Measurements from ENCODE around the gene PCDH19. TPM values are rescaled to one million over a fixed set of nuclear protein-coding genes. Genes with fewer than 3 reads are reported as not detected.
"Not testable (repeated sequence)": the region's sequence is repeated elsewhere in the genome, so short reads cannot be mapped to it uniquely, and the experiment has no call there.

The PCDH19 gene
- 1.9 TPM for total RNA-seq
- polyA plus RNA-seq (ENCODE audit: insufficient read depth in 1 of 8, insufficient read length in 8 of 8, low replicate concordance in 1 of 8) = 10 to 100 TPM in 1 of 8 donors, 1 to 10 TPM in 7; 2.7 to 10.0 (median 4.0) TPM
- long read RNA-seq, donor 1 = 0 reads
- long read RNA-seq, donor 2 = 0 reads
- long read RNA-seq, donor 3, full-length matches to known transcripts = 1 of 1 reads
- long read RNA-seq, donor 3, partial matches to known transcripts = 0 of 1 reads
- long read RNA-seq, donor 3, other reads (novel, unspliced or antisense) = 0 of 1 reads
- long read RNA-seq, donor 4 = 0 reads
- long read RNA-seq, donor 5 = 0 reads
- long read RNA-seq, donor 6, full-length matches to known transcripts = 1 of 1 reads
- long read RNA-seq, donor 6, partial matches to known transcripts = 0 of 1 reads
- long read RNA-seq, donor 6, other reads (novel, unspliced or antisense) = 0 of 1 reads
- long read RNA-seq, donor 7 = 0 reads
- long read RNA-seq, donor 8 = 0 reads
- long read RNA-seq, donor 9 = 0 reads
- long read RNA-seq, donor 10 = 0 reads
- long read RNA-seq, donor 11 = 0 reads

GRCh38 chrX:100409610-100410590 lies at the start of gene PCDH19:
PCDH19 (minus strand) TSS chrX:100410273; CDS start chrX:100408597, 1,676 bp downstream.
- peak within 1 kb of the TSS; percentile 38 for H3K4me3 ChIP-seq (ENCODE audit: low read length)
- no peaks in the 10 kb centered on the region for H3K9me3 ChIP-seq (replicated peaks; ENCODE audit: control insufficient read depth, low read depth, low read length)
- peaks cover 65% of the 10 kb centered on the region for H3K27me3 ChIP-seq (ENCODE audit: control insufficient read depth, insufficient read depth, low read length)
- DNase-seq = peak; percentile 85
- no peak within 1 kb of the TSS for H3K27ac ChIP-seq (ENCODE audit: low read length)
- H3K4me1 ChIP-seq (ENCODE audit: control insufficient read depth, insufficient read depth, low read length) = peaks cover 15% of the 10 kb centered on the region
- H3K36me3 ChIP-seq (ENCODE audit: control insufficient read depth, insufficient read depth, low read length) = no peaks in the 10 kb centered on the region
- WGBS (ENCODE audit: insufficient coverage) = 32% methylated on average over 72 of the region's 91 CpGs

GRCh38 chrX:100449696-100450608 lies 39.9 kb upstream of the PCDH19 start:
- H3K36me3 ChIP-seq (ENCODE audit: control insufficient read depth, insufficient read depth, low read length) = no peaks in the 10 kb centered on the region
- 76% methylated on average over 15 of the region's 15 CpGs for WGBS (ENCODE audit: insufficient coverage)
- H3K27ac ChIP-seq (ENCODE audit: low read length) = no peak overlapping the region
- no peaks in the 10 kb centered on the region for H3K4me1 ChIP-seq (ENCODE audit: control insufficient read depth, insufficient read depth, low read length)
- no peaks in the 10 kb centered on the region for H3K9me3 ChIP-seq (replicated peaks; ENCODE audit: control insufficient read depth, low read depth, low read length)
- H3K4me3 ChIP-seq (ENCODE audit: low read length) = no peak overlapping the region
- H3K27me3 ChIP-seq (ENCODE audit: control insufficient read depth, insufficient read depth, low read length) = peaks cover 10% of the 10 kb centered on the region
- peak; percentile 17 for DNase-seq

- peak overlapping the region; percentile 18 for H3K4me3 ChIP-seq (ENCODE audit: low read length)
- WGBS (ENCODE audit: insufficient coverage) = no CpG with 5 or more reads among the region's 6 CpGs
- no peaks in the 10 kb centered on the region for H3K9me3 ChIP-seq (replicated peaks; ENCODE audit: control insufficient read depth, low read depth, low read length)
- DNase-seq = peak; percentile 83
- no peaks in the 10 kb centered on the region for H3K36me3 ChIP-seq (ENCODE audit: control insufficient read depth, insufficient read depth, low read length)
- H3K4me1 ChIP-seq (ENCODE audit: control insufficient read depth, insufficient read depth, low read length) = no peaks in the 10 kb centered on the region
- H3K27me3 ChIP-seq (ENCODE audit: control insufficient read depth, insufficient read depth, low read length) = peaks cover 5% of the 10 kb centered on the region
- H3K27ac ChIP-seq (ENCODE audit: low read length) = peak overlapping the region; percentile 78
Observed at GRCh38 chrX:100447655-100448397, 37.8 kb upstream of the PCDH19 start.

- Histone ChIP-seq H3K36me3 (ENCODE audit: control insufficient read depth, insufficient read depth, low read length) (no peaks in the 10 kb centered on the region), H3K9me3 (replicated peaks; ENCODE audit: control insufficient read depth, low read depth, low read length) (no peaks in the 10 kb centered on the region), H3K27ac (ENCODE audit: low read length) (no peak overlapping the region)
Observed at GRCh38 chrX:100445593-100445992, 35.5 kb upstream of the PCDH19 start.

GRCh38 chrX:100441321-100441720 lies 31.2 kb upstream of the PCDH19 start:
- not testable (repeated sequence) for H3K9me3 ChIP-seq (replicated peaks; ENCODE audit: control insufficient read depth, low read depth, low read length); H3K27ac ChIP-seq (ENCODE audit: low read length); H3K36me3 ChIP-seq (ENCODE audit: control insufficient read depth, insufficient read depth, low read length); DNase-seq; H3K4me3 ChIP-seq (ENCODE audit: low read length); H3K4me1 ChIP-seq (ENCODE audit: control insufficient read depth, insufficient read depth, low read length); H3K27me3 ChIP-seq (ENCODE audit: control insufficient read depth, insufficient read depth, low read length)
- WGBS (ENCODE audit: insufficient coverage) = no CpG with 5 or more reads among the region's 7 CpGs

More at GRCh38 chrX:100445593-100445992, 35.5 kb upstream of the PCDH19 start:
- Histone ChIP-seq H3K27me3 (ENCODE audit: control insufficient read depth, insufficient read depth, low read length) (peaks cover 5% of the 10 kb centered on the region), H3K4me3 (ENCODE audit: low read length) (no peak overlapping the region), H3K4me1 (ENCODE audit: control insufficient read depth, insufficient read depth, low read length) (no peaks in the 10 kb centered on the region)
- DNase-seq = no peak

GRCh38 chrX:100440006-100440405 lies 29.9 kb upstream of the PCDH19 start:
- H3K4me1 ChIP-seq (ENCODE audit: control insufficient read depth, insufficient read depth, low read length) = no peaks in the 10 kb centered on the region
- DNase-seq = peak; percentile 60
- no peak overlapping the region for H3K27ac ChIP-seq (ENCODE audit: low read length)
- H3K36me3 ChIP-seq (ENCODE audit: control insufficient read depth, insufficient read depth, low read length) = no peaks in the 10 kb centered on the region
- no CpG with 5 or more reads among the region's 2 CpGs for WGBS (ENCODE audit: insufficient coverage)
- peaks cover 2% of the 10 kb centered on the region for H3K27me3 ChIP-seq (ENCODE audit: control insufficient read depth, insufficient read depth, low read length)
- H3K4me3 ChIP-seq (ENCODE audit: low read length) = no peak overlapping the region
- no peaks in the 10 kb centered on the region for H3K9me3 ChIP-seq (replicated peaks; ENCODE audit: control insufficient read depth, low read depth, low read length)

- Histone ChIP-seq H3K27ac (ENCODE audit: low read length) (no peak overlapping the region), H3K4me1 (ENCODE audit: control insufficient read depth, insufficient read depth, low read length) (no peaks in the 10 kb centered on the region), H3K27me3 (ENCODE audit: control insufficient read depth, insufficient read depth, low read length) (peaks cover 5% of the 10 kb centered on the region), H3K4me3 (ENCODE audit: low read length) (no peak overlapping the region), H3K36me3 (ENCODE audit: control insufficient read depth, insufficient read depth, low read length) (no peaks in the 10 kb centered on the region), H3K9me3 (replicated peaks; ENCODE audit: control insufficient read depth, low read depth, low read length) (no peaks in the 10 kb centered on the region)
- no peak for DNase-seq
Observed at GRCh38 chrX:100435726-100436125, 25.7 kb upstream of the PCDH19 start.

GRCh38 chrX:100424012-100424411 lies 13.9 kb upstream of the PCDH19 start:
- Histone ChIP-seq H3K36me3 (ENCODE audit: control insufficient read depth, insufficient read depth, low read length) (no peaks in the 10 kb centered on the region), H3K27ac (ENCODE audit: low read length) (no peak overlapping the region), H3K4me1 (ENCODE audit: control insufficient read depth, insufficient read depth, low read length) (no peaks in the 10 kb centered on the region), H3K4me3 (ENCODE audit: low read length) (no peak overlapping the region), H3K27me3 (ENCODE audit: control insufficient read depth, insufficient read depth, low read length) (peaks cover 11% of the 10 kb centered on the region), H3K9me3 (replicated peaks; ENCODE audit: control insufficient read depth, low read depth, low read length) (no peaks in the 10 kb centered on the region)
- no peak for DNase-seq
- WGBS (ENCODE audit: insufficient coverage) = 42% methylated on average over 2 of the region's 4 CpGs

- Histone ChIP-seq H3K9me3 (replicated peaks; ENCODE audit: control insufficient read depth, low read depth, low read length) (no peaks in the 10 kb centered on the region), H3K27me3 (ENCODE audit: control insufficient read depth, insufficient read depth, low read length) (peaks cover 23% of the 10 kb centered on the region), H3K4me1 (ENCODE audit: control insufficient read depth, insufficient read depth, low read length) (peaks cover 10% of the 10 kb centered on the region), H3K4me3 (ENCODE audit: low read length) (no peak overlapping the region), H3K36me3 (ENCODE audit: control insufficient read depth, insufficient read depth, low read length) (no peaks in the 10 kb centered on the region), H3K27ac (ENCODE audit: low read length) (peak overlapping the region; percentile 60)
- WGBS (ENCODE audit: insufficient coverage) = no CpG with 5 or more reads among the region's 2 CpGs
- DNase-seq = peak; percentile 71
Observed at GRCh38 chrX:100418556-100418955, 8.5 kb upstream of the PCDH19 start.
